Gastrocnemius medialis (tissue), 4 donors: ENCODE data around the gene SYT13. TPM values are rescaled to one million over a fixed set of nuclear protein-coding genes. Genes with fewer than 3 reads are reported as not detected.

ENCODE experiments used
- ATAC-seq, 2 donors: fragments of 150-250 bp; one replicate each; pipeline ENCODE4 v1.9.1; 2016
- DNase-seq, 2 donors: peaks; one replicate each; pipeline ENCODE4 v3.0.0-alpha.2; 2019
- H3K27ac ChIP-seq, 4 donors: fragments of 200-600 bp; sonication (generic); 1 replicate in 1 of 4; 2 replicates in 3 of 4; pipeline ENCODE4 v1.5.1; 2016 to 2018; ENCODE audit warnings: mild to moderate bottlenecking in 2 of 4, moderate library complexity in 1 of 4
- H3K27me3 ChIP-seq, 3 donors: fragments of 200-600 bp; sonication (generic) in 2 of 3; 1 replicate in 1 of 3; 2 replicates in 2 of 3; pipeline versions ENCODE4 v1.5.1 to v1.6.0; 2016 to 2019; ENCODE audit warnings: mild to moderate bottlenecking in 1 of 3, moderate library complexity in 1 of 3
- H3K36me3 ChIP-seq, 2 donors: fragments of 200-600 bp; sonication (generic) in 1 of 2; one replicate each; pipeline ENCODE4 v1.5.1; 2017 to 2018
- H3K4me1 ChIP-seq, 2 donors: fragments of 200-600 bp; sonication (generic) in 1 of 2; one replicate each; pipeline ENCODE4 v1.5.1; 2016 to 2017; ENCODE audit warnings: mild to moderate bottlenecking in 2 of 2
- H3K4me3 ChIP-seq, 4 donors: fragments of 200-600 bp; sonication (generic) in 3 of 4; 1 replicate in 1 of 4; 2 replicates in 3 of 4; pipeline ENCODE4 v1.5.1; 2016 to 2019; ENCODE audit warnings: mild to moderate bottlenecking in 2 of 4
- H3K9me3 ChIP-seq, 3 donors: fragments of 200-600 bp; sonication (generic) in 2 of 3; 1 replicate in 1 of 3; 2 replicates in 2 of 3; pipeline ENCODE4 v1.5.1; 2016 to 2019
- CTCF ChIP-seq, 5 experiments: fragments of 450-650 bp in 3 of 5; fragments of 200-600 bp in 2 of 5; sonication (generic) in 2 of 5; IDR thresholded peaks in 4 of 5; conservative IDR thresholded peaks in 1 of 5; 1 replicate in 4 of 5; 2 replicates in 1 of 5; pipeline ENCODE4 v1.5.1; 2016 to 2019; ENCODE audit warnings: antibody characterized with exemption in 5 of 5, mild to moderate bottlenecking in 3 of 5, moderate library complexity in 3 of 5
- POLR2A ChIP-seq, 2 donors: fragments of 450-650 bp; IDR thresholded peaks; one replicate each; pipeline ENCODE4 v1.6.1; 2017; ENCODE audit warnings: antibody characterized with exemption in 2 of 2, mild to moderate bottlenecking in 2 of 2, moderate library complexity in 2 of 2
- in situ Hi-C, 4 donors: fragments of 200-750 bp; cut with MboI; loops; one replicate each; pipeline versions ENCODE4 v1.15.0 to v1.8.0; 2017; ENCODE audit warnings: low sequenced_read_pairs in 4 of 4
- intact Hi-C: fragments of 100-400 bp; cut with DNase I; formaldehyde crosslinking; loops from one replicate; pipeline ENCODE4 v1.15.1; 2023; ENCODE audit warnings: low total_unique reads
- total RNA-seq, 4 donors: library from RNA; depleted of rRNA; stranded (reverse); fragments of >200 nt; gene quantifications; one replicate each; pipeline versions ENCODE4 v1.1.0 to v1.2.3, GENCODE V29; 2016

Gene SYT13
- total RNA-seq, 4 donors from 2014 or later = 0.15 TPM; not detected in 3

GRCh38 chr11:45232341-45233080 lies 53.6 kb downstream of the SYT13 start:
- Histone ChIP-seq H3K4me1 (no peaks in the 10 kb centered on the region), H3K4me3 (no peak overlapping the region), H3K36me3 (no peaks in the 10 kb centered on the region), H3K27me3 (no peaks in the 10 kb centered on the region), H3K27ac (no peak overlapping the region), H3K9me3 (no peaks in the 10 kb centered on the region)
- intact Hi-C loops (loop anchor here (1.0 to 2.0 kb wide), 2 partner anchors 50 to 122 kb away; no protein-coding TSS in a partner anchor), in situ Hi-C loops (loop anchor here in 1 of 4 donors (10.0 kb wide), 1 partner anchor 118 kb away; no protein-coding TSS in a partner anchor)
- DNase-seq (no peak), ATAC-seq (no peak)
- no peak for TF ChIP-seq CTCF (IDR thresholded peaks at IDR 0.05 in 4 of 5, conservative IDR thresholded peaks at IDR 0.05 in 1 of 5)
- TF ChIP-seq POLR2A (IDR thresholded peaks at IDR 0.05) = no peak

GRCh38 chr11:45229401-45230020 lies 56.6 kb downstream of the SYT13 start:
- Histone ChIP-seq H3K36me3 (peaks cover 0 to 8% of the 10 kb centered on the region in 2 donors), H3K27ac (no peak overlapping the region), H3K9me3 (no peaks in the 10 kb centered on the region), H3K4me1 (no peaks in the 10 kb centered on the region), H3K4me3 (no peak overlapping the region), H3K27me3 (no peaks in the 10 kb centered on the region)
- in situ Hi-C loops (loop anchor here in 1 of 4 donors (10.0 kb wide), 1 partner anchor 115 kb away; no protein-coding TSS in a partner anchor), intact Hi-C loops (no loop called here)
- DNase-seq = no peak
- TF ChIP-seq POLR2A (IDR thresholded peaks at IDR 0.05) (no peak), CTCF (IDR thresholded peaks at IDR 0.05 in 4 of 5, conservative IDR thresholded peaks at IDR 0.05 in 1 of 5) (no peak)
- no peak for ATAC-seq

- Histone ChIP-seq H3K36me3 (peaks cover 0 to 8% of the 10 kb centered on the region in 2 donors), H3K27me3 (no peaks in the 10 kb centered on the region), H3K27ac (no peak overlapping the region), H3K9me3 (no peaks in the 10 kb centered on the region), H3K4me1 (no peaks in the 10 kb centered on the region), H3K4me3 (no peak overlapping the region)
- TF ChIP-seq POLR2A (IDR thresholded peaks at IDR 0.05) = no peak
- TF ChIP-seq CTCF (IDR thresholded peaks at IDR 0.05 in 4 of 5, conservative IDR thresholded peaks at IDR 0.05 in 1 of 5) = no peak
- in situ Hi-C loops (no loop called here), intact Hi-C loops (no loop called here)
- ATAC-seq = no peak
- no peak for DNase-seq
Observed at GRCh38 chr11:45227836-45228235, 58.3 kb downstream of the SYT13 start.

- Histone ChIP-seq H3K27me3 (no peaks in the 10 kb centered on the region), H3K4me3 (no peak overlapping the region), H3K27ac (no peak overlapping the region), H3K9me3 (no peaks in the 10 kb centered on the region), H3K4me1 (no peaks in the 10 kb centered on the region), H3K36me3 (peaks cover 0 to 8% of the 10 kb centered on the region in 2 donors)
- ATAC-seq = no peak
- no peak for TF ChIP-seq CTCF (IDR thresholded peaks at IDR 0.05 in 4 of 5, conservative IDR thresholded peaks at IDR 0.05 in 1 of 5)
- no peak for TF ChIP-seq POLR2A (IDR thresholded peaks at IDR 0.05)
- intact Hi-C loops = no loop called here
- DNase-seq = no peak
- in situ Hi-C loops = no loop called here
Observed at GRCh38 chr11:45226901-45227300, 59.2 kb downstream of the SYT13 start.
